Progenitor cell of endocrine pancreas (in vitro differentiated cells): ENCODE results near the gene VWA2. TPM values are rescaled to one million over a fixed set of nuclear protein-coding genes. Genes with fewer than 3 reads are reported as not detected.

Source experiments
- total RNA-seq: library from RNA; stranded (reverse); gene quantifications from 2 replicates; pipeline ENCODE4 v1.2.1, GENCODE V29; 2021

The VWA2 gene
- total RNA-seq, 1 donor from 2014 or later = 12.4 TPM

Other genes starting within 250 kb of the VWA2 start
- gene ADRB1, start 195.4 kb upstream of the VWA2 start, total RNA-seq = not detected in 2 replicates
- 20.8 and 21.0 TPM in 2 replicates for gene CCDC186, start 65.1 kb upstream of the VWA2 start, total RNA-seq
- not detected in 2 replicates for gene TDRD1, start 59.9 kb upstream of the VWA2 start, total RNA-seq
- 0.98 and 1.8 TPM in 2 replicates for gene AFAP1L2, start 165.2 kb downstream of the VWA2 start, total RNA-seq